OCI-M2 (cell line): ENCODE data around the gene VAC14.

ENCODE experiments used
- DNase-seq: peaks from one replicate; lab custom pipeline; 2025; ENCODE audit not compliant: unreplicated experiment; lab: John Stamatoyannopoulos, UW

VAC14 gene

GRCh38 chr16:70694088-70694867 lies 106.7 kb downstream of the VAC14 start:
- no peak for DNase-seq

GRCh38 chr16:70692873-70693671 lies 107.9 kb downstream of the VAC14 start:
- no peak for DNase-seq

GRCh38 chr16:70692130-70692872 lies 108.7 kb downstream of the VAC14 start:
- no peak for DNase-seq

- no peak for DNase-seq
Observed at GRCh38 chr16:70691223-70692129, 109.5 kb downstream of the VAC14 start.

- no peak for DNase-seq
Observed at GRCh38 chr16:70689970-70690891, 110.7 kb downstream of the VAC14 start.

GRCh38 chr16:70689035-70689969 lies 111.7 kb downstream of the VAC14 start:
- no peak for DNase-seq

GRCh38 chr16:70688246-70688742 lies 112.7 kb downstream of the VAC14 start:
- DNase-seq: no peak

- DNase-seq: no peak
Observed at GRCh38 chr16:70687671-70688245, 113.2 kb downstream of the VAC14 start.

- DNase-seq: no peak
Observed at GRCh38 chr16:70687102-70687511, 113.9 kb downstream of the VAC14 start.

GRCh38 chr16:70686376-70687101 lies 114.4 kb downstream of the VAC14 start:
- no peak for DNase-seq

GRCh38 chr16:70685938-70686375 lies 115.0 kb downstream of the VAC14 start, which contains the start of gene MTSS2:
Gene MTSS2, minus strand, starts transcription at chr16:70686053. Its CDS starts 262 bp downstream, at chr16:70685791.
- no peak for DNase-seq

- no peak for DNase-seq
Observed at GRCh38 chr16:70685061-70685937, 115.7 kb downstream of the VAC14 start.

GRCh38 chr16:70684146-70685060 lies 116.6 kb downstream of the VAC14 start:
- no peak for DNase-seq

- DNase-seq: no peak
Observed at GRCh38 chr16:70683146-70683944, 117.6 kb downstream of the VAC14 start.
